Endothelial cell of umbilical vein (primary cell): ENCODE results near the gene FKBP2. TPM values are rescaled to one million over a fixed set of nuclear protein-coding genes. Genes with fewer than 3 reads are reported as not detected.

ENCODE experiments used
- BruUV-seq: library from RNA; stranded (reverse); fragments of 400-500 nt; replicated peaks from 2 replicates; lab custom pipeline; 2021; lab: Mats Ljungman, UMichigan
- CTCF ChIA-PET: fragments of 300-600, 350-600 bp; sonication (Branson Sonifier 250); formaldehyde crosslinking; loops from one replicate; lab custom pipeline; 2021; ENCODE audit warnings: antibody characterized with exemption, inconsistent platforms; lab: Charles Lee
- POLR2A ChIA-PET: fragments of 300-600, 350-600 bp; sonication (Branson Sonifier 250); formaldehyde crosslinking; loops from one replicate; lab custom pipeline; 2021; ENCODE audit warnings: antibody characterized with exemption, inconsistent platforms; lab: Charles Lee
- DNase-seq: peaks from one replicate; pipeline ENCODE4 v3.0.0-alpha.2; 2011; ENCODE audit warnings: low read depth, low spot score
- FAIRE-seq: peaks from 2 replicates; lab custom pipeline; 2011; peaks lifted over from hg19 to GRCh38; lab: Jason Lieb, UNC
- H2AFZ ChIP-seq: 2 replicates; pipeline ENCODE4 v1.6.0; 2012; ENCODE audit warnings: low read depth, low read length, control low read depth, inconsistent platforms
- H3K27ac ChIP-seq: 2 replicates; pipeline ENCODE4 v1.5.1; 2011; ENCODE audit warnings: low read depth, mild to moderate bottlenecking, control low read depth, low read length, moderate library complexity; ENCODE audit not compliant: insufficient read depth
- H3K27me3 ChIP-seq, 2 experiments: 2 replicates each; pipeline versions ENCODE4 v1.6.0 to v1.6.1; 2011; ENCODE audit warnings: low read length in 2 of 2, mixed read lengths in 1 of 2; ENCODE audit not compliant: control insufficient read depth in 2 of 2, insufficient read depth in 2 of 2
- H3K36me3 ChIP-seq, 2 experiments: 2 replicates in 1 of 2; 3 replicates in 1 of 2; pipeline ENCODE4 v1.5.1; 2011; ENCODE audit warnings: low read length in 2 of 2, mild to moderate bottlenecking in 1 of 2, moderate library complexity in 1 of 2; ENCODE audit not compliant: control insufficient read depth in 2 of 2, insufficient read depth in 2 of 2; ENCODE audit errors: extremely low read depth in 1 of 2
- H3K4me1 ChIP-seq: 3 replicates; pipeline ENCODE4 v1.5.1; 2011; ENCODE audit warnings: mild to moderate bottlenecking, low read length; ENCODE audit not compliant: control insufficient read depth, insufficient read depth; ENCODE audit errors: extremely low read depth
- H3K4me2 ChIP-seq: 2 replicates; pipeline ENCODE4 v1.6.1; 2011; ENCODE audit warnings: low read length, control low read depth, mixed read lengths; ENCODE audit not compliant: insufficient read depth
- H3K4me3 ChIP-seq, 3 experiments: fragments of 200-600 bp in 1 of 3; sonication (generic), shearing (Covaris generic) in 1 of 3; replicated peaks in 1 of 3; 2 replicates each; pipeline ENCODE4 v1.5.1; 2011 to 2016; ENCODE audit warnings: control low read depth in 3 of 3, low read length in 3 of 3, mild to moderate bottlenecking in 2 of 3, inconsistent platforms in 1 of 3, low read depth in 1 of 3, moderate library complexity in 1 of 3; ENCODE audit not compliant: insufficient read depth in 1 of 3
- H3K79me2 ChIP-seq: 2 replicates; pipeline ENCODE4 v1.6.0; 2012; ENCODE audit warnings: low read length, inconsistent platforms; ENCODE audit not compliant: control insufficient read depth, insufficient read depth
- H3K9ac ChIP-seq: replicated peaks from 2 replicates; pipeline ENCODE3; 2011; ENCODE audit warnings: low read length, control low read depth; ENCODE audit not compliant: insufficient read depth; ENCODE audit errors: extremely low read depth
- H3K9me1 ChIP-seq: replicated peaks from 3 replicates; pipeline ENCODE4 v1.6.0; 2011; ENCODE audit warnings: mild to moderate bottlenecking, low read length; ENCODE audit not compliant: control insufficient read depth, insufficient read depth; ENCODE audit errors: extremely low read depth
- H3K9me3 ChIP-seq: replicated peaks from 2 replicates; pipeline ENCODE4 v1.5.1; 2012; ENCODE audit warnings: low read length, inconsistent platforms; ENCODE audit not compliant: control insufficient read depth, insufficient read depth
- H4K20me1 ChIP-seq: replicated peaks from 2 replicates; pipeline ENCODE3; 2011; ENCODE audit warnings: mild to moderate bottlenecking, low read length; ENCODE audit not compliant: control insufficient read depth, insufficient read depth; ENCODE audit errors: extremely low read depth
- CTCF ChIP-seq, 2 donors: IDR thresholded peaks; 1 replicate in 1 of 2; 2 replicates in 1 of 2; pipeline ENCODE4 v1.5.1; 2011; ENCODE audit warnings: low read length in 2 of 2, mild to moderate bottlenecking in 2 of 2, moderate library complexity in 2 of 2, control low read depth in 1 of 2, inconsistent platforms in 1 of 2, low read depth in 1 of 2; ENCODE audit not compliant: insufficient read depth in 1 of 2; ENCODE audit errors: extremely low read depth in 1 of 2
- EZH2 ChIP-seq: IDR thresholded peaks from 2 replicates; pipeline ENCODE4 v1.6.1; 2012; ENCODE audit warnings: borderline replicate concordance, low read depth, mild to moderate bottlenecking, moderate library complexity, low read length, inconsistent platforms; ENCODE audit not compliant: severe bottlenecking
- FOS ChIP-seq: IDR thresholded peaks from 2 replicates; pipeline ENCODE4 v1.6.1; 2011; ENCODE audit warnings: mild to moderate bottlenecking, low read length, moderate library complexity, borderline replicate concordance; ENCODE audit not compliant: insufficient read depth
- GATA2 ChIP-seq: IDR thresholded peaks from 2 replicates; pipeline ENCODE4 v1.7.0; 2011; ENCODE audit warnings: low read depth, mild to moderate bottlenecking, moderate library complexity, mixed read lengths, low read length; ENCODE audit not compliant: insufficient read length, insufficient read depth
- JUN ChIP-seq: IDR thresholded peaks from 2 replicates; pipeline ENCODE4 v1.6.1; 2011; ENCODE audit warnings: borderline replicate concordance, low read depth; ENCODE audit not compliant: insufficient read length, insufficient read depth
- MAX ChIP-seq: IDR thresholded peaks from 2 replicates; pipeline ENCODE4 v1.6.1; 2011; ENCODE audit not compliant: insufficient read depth, insufficient read length
- MYC ChIP-seq: IDR thresholded peaks from one replicate; pipeline ENCODE4 v1.6.1; 2011; ENCODE audit warnings: mild to moderate bottlenecking, low read depth, low read length
- POLR2A ChIP-seq: IDR thresholded peaks from 2 replicates; pipeline ENCODE4 v1.6.1; 2012; ENCODE audit warnings: low read depth, mild to moderate bottlenecking, control low read depth, low read length
- POLR2AphosphoS5 ChIP-seq: IDR thresholded peaks from 2 replicates; pipeline ENCODE4 v1.6.1; 2012; ENCODE audit warnings: low read depth, mild to moderate bottlenecking, control low read depth, low read length, moderate library complexity; ENCODE audit not compliant: insufficient read depth
- dilution Hi-C: fragments of 300-500 bp; cut with MboI; formaldehyde crosslinking; loops from one replicate; pipeline ENCODE4 v1.15.0; 2019; ENCODE audit warnings: low sequenced_read_pairs; ENCODE audit not compliant: extremely low pct_ligation_motif_present
- intact Hi-C: fragments of 100-400 bp; cut with micrococcal nuclease; formaldehyde crosslinking; loops from one replicate; pipeline ENCODE4 v1.10.0; 2022
- polyA plus RNA-seq, 4 experiments: library from polyadenylated mRNA; depleted of rRNA in 3 of 4; stranded (reverse) in 3 of 4; unstranded in 1 of 4; fragments of >200 nt; gene quantifications; 2 replicates each; pipeline versions ENCODE4 v1.2.1 to v1.2.3, GENCODE V29; 2011 to 2012; ENCODE audit warnings: missing spikeins in 1 of 4
- total RNA-seq: library from RNA; stranded (reverse); gene quantifications from 2 replicates; pipeline ENCODE4 v1.2.3, GENCODE V29; 2021

Gene FKBP2
- total and polyA plus RNA-seq, 2 donors (not counting 3 experiments of a cell fraction or from before 2014, with no cell fraction given): 48.5 to 74.4 TPM

GRCh38 chr11:64231546-64231945 is 9.3 kb upstream of the FKBP2 start:
- TF ChIP-seq FOS (no peak), POLR2A (no peak), POLR2AphosphoS5 (no peak), MYC (no peak), CTCF (IDR thresholded peaks at IDR 0.05; ENCODE audit: extremely low read depth in 1 of 2, insufficient read depth in 1 of 2, low read depth in 1 of 2, low read length in 2 of 2) (no peak), MAX (no peak), EZH2 (no peak), GATA2 (no peak), JUN (no peak)
- dilution Hi-C loops: no loop called here
- Histone ChIP-seq H3K79me2 (peaks cover 6% of the 10 kb centered on the region), H3K4me3 (no peak overlapping the region), H3K27ac (no peak overlapping the region), H3K9me3 (no peaks in the 10 kb centered on the region), H2AFZ (no peak overlapping the region), H4K20me1 (no peaks in the 10 kb centered on the region), H3K4me1 (peaks cover 15% of the 10 kb centered on the region), H3K4me2 (no peak overlapping the region), H3K36me3 (peaks cover 0 to 2% of the 10 kb centered on the region in 2 experiments), H3K9me1 (no peaks in the 10 kb centered on the region), H3K9ac (no peak overlapping the region), H3K27me3 (no peaks in the 10 kb centered on the region)
- intact Hi-C loops: loop anchor here (5.0 kb wide), 1 partner anchor 44 kb away; the partner anchor contains the start of gene STIP1
- no TSS peak for BruUV-seq
- POLR2A ChIA-PET: interaction anchor here (0.7 kb wide), 1 partner anchor 46 kb away, joined by 3 read pairs; the partner anchor contains the start of gene STIP1
- FAIRE-seq (no peak), DNase-seq (no peak)
- CTCF ChIA-PET: interaction anchor here (0.9 to 2.0 kb wide), 3 partner anchors 24 to 73 kb away, joined by 3 to 4 read pairs (median 4); no protein-coding TSS in a partner anchor
